Natural killer cell (primary cell): ENCODE measurements around the gene JPH2. TPM values are rescaled to one million over a fixed set of nuclear protein-coding genes. Genes with fewer than 3 reads are reported as not detected.

Experiments
- ATAC-seq, 3 donors: fragments of 150-1000 bp in 2 of 3; fragments of 200-7000 bp in 1 of 3; cut with Tn5 transposase; 1 replicate in 1 of 3; 2 replicates in 2 of 3; pipeline ENCODE4 v1.10.0; 2021; ENCODE audit warnings: mild to moderate bottlenecking in 2 of 3, moderate library complexity in 2 of 3
- DNase-seq, 2 donors: peaks; one replicate each; pipeline versions ENCODE4 v3.0.0 to v3.0.0-alpha.2; 2013 to 2021; ENCODE audit warnings: mixed read lengths in 1 of 2
- H3K27ac ChIP-seq: one replicate; pipeline ENCODE4 v1.5.1; 2013; ENCODE audit warnings: mild to moderate bottlenecking, low read length
- H3K27me3 ChIP-seq: one replicate; pipeline ENCODE4 v1.6.1; 2013; ENCODE audit warnings: low read length; ENCODE audit not compliant: control insufficient read depth, insufficient read depth
- H3K36me3 ChIP-seq: one replicate; pipeline ENCODE4 v1.6.1; 2013; ENCODE audit warnings: low read length; ENCODE audit not compliant: control insufficient read depth, insufficient read depth
- H3K4me1 ChIP-seq: one replicate; pipeline ENCODE4 v1.6.1; 2013; ENCODE audit warnings: low read length; ENCODE audit not compliant: control insufficient read depth, insufficient read depth
- H3K4me3 ChIP-seq: one replicate; pipeline ENCODE4 v1.5.1; 2013; ENCODE audit warnings: low read length
- H3K9me3 ChIP-seq: one replicate; pipeline ENCODE4 v1.6.1; 2013; ENCODE audit warnings: low read length; ENCODE audit not compliant: control insufficient read depth, insufficient read depth
- H3K27ac Mint-ChIP-seq, 2 donors: one replicate each; pipeline ENCODE4 v1.8.0; 2022; ENCODE audit warnings: mild to moderate bottlenecking in 2 of 2, mixed read lengths in 2 of 2, moderate library complexity in 1 of 2
- H3K27me3 Mint-ChIP-seq, 2 donors: one replicate each; pipeline ENCODE4 v1.8.0; 2022; ENCODE audit warnings: low read depth in 2 of 2, mixed read lengths in 2 of 2
- H3K36me3 Mint-ChIP-seq: one replicate; pipeline ENCODE4 v1.8.0; 2022; ENCODE audit warnings: mixed read lengths
- H3K4me1 Mint-ChIP-seq, 2 donors: one replicate each; pipeline ENCODE4 v1.8.0; 2022; ENCODE audit warnings: mixed read lengths in 2 of 2
- H3K4me3 Mint-ChIP-seq: one replicate; pipeline ENCODE4 v1.8.0; 2022; ENCODE audit warnings: mild to moderate bottlenecking, moderate library complexity, mixed read lengths
- H3K9me3 Mint-ChIP-seq, 2 donors: one replicate each; pipeline ENCODE4 v1.8.0; 2022; ENCODE audit warnings: mixed read lengths in 2 of 2
- WGBS: methylation state at CpG from one replicate; pipeline ENCODE4 v1.1.7; 2013; ENCODE audit warnings: missing lambda C conversion rate; ENCODE audit not compliant: insufficient coverage; 5-methylcytosine and 5-hydroxymethylcytosine counted together
- intact Hi-C: fragments of 100-400 bp; cut with micrococcal nuclease; formaldehyde crosslinking; loops from one replicate; pipeline ENCODE4 v1.14.2; 2022
- total RNA-seq, 4 donors: library from RNA; stranded (reverse); fragments of 120-200 nt in 1 of 4; gene quantifications; one replicate each; pipeline versions ENCODE4 v1.2.3 to v1.2.4, GENCODE V29; 2013 to 2022
- TF ChIP-seq, protein P1 (sequence below): fragments of 200-600 bp; IDR thresholded peaks from one replicate; pipeline ENCODE4 v1.8.0; 2022; ENCODE audit warnings: antibody characterized with exemption

Gene JPH2
- total RNA-seq, 3 donors from 2014 or later (not counting 1 experiment from before 2014, with no cell fraction given) = not detected

DNA sequence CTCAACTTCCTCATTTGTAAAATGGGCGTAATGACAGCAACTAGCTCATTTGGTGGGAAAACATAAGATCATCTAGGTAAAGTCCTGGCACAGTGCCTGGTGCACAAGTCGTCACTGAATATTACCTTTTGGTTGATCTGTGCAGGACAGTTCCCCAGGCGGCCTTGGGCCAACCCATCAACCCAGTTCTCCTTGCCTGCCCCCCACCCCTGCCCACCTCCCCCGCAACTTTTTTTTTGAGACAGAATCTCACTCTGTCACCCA lies 99.2 kb downstream of the JPH2 start:
- DNase-seq (no peak), ATAC-seq (no peak)
- Mint-ChIP-seq H3K4me3 (no peak overlapping the region), H3K36me3 (no peaks in the 10 kb centered on the region), H3K9me3 (no peaks in the 10 kb centered on the region), H3K27me3 (peaks cover 7 to 10% of the 10 kb centered on the region in 2 donors), H3K27ac (no peak overlapping the region), H3K4me1 (no peaks in the 10 kb centered on the region)
- intact Hi-C loops = no loop called here
- Histone ChIP-seq H3K27ac (no peak overlapping the region), H3K27me3 (no peaks in the 10 kb centered on the region), H3K4me3 (no peak overlapping the region), H3K36me3 (no peaks in the 10 kb centered on the region), H3K9me3 (no peaks in the 10 kb centered on the region), H3K4me1 (no peaks in the 10 kb centered on the region)
- TF ChIP-seq, protein P1, sequence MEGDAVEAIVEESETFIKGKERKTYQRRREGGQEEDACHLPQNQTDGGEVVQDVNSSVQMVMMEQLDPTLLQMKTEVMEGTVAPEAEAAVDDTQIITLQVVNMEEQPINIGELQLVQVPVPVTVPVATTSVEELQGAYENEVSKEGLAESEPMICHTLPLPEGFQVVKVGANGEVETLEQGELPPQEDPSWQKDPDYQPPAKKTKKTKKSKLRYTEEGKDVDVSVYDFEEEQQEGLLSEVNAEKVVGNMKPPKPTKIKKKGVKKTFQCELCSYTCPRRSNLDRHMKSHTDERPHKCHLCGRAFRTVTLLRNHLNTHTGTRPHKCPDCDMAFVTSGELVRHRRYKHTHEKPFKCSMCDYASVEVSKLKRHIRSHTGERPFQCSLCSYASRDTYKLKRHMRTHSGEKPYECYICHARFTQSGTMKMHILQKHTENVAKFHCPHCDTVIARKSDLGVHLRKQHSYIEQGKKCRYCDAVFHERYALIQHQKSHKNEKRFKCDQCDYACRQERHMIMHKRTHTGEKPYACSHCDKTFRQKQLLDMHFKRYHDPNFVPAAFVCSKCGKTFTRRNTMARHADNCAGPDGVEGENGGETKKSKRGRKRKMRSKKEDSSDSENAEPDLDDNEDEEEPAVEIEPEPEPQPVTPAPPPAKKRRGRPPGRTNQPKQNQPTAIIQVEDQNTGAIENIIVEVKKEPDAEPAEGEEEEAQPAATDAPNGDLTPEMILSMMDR = no peak
- 90% methylated on average over 4 of the region's 4 CpGs for WGBS

DNA sequence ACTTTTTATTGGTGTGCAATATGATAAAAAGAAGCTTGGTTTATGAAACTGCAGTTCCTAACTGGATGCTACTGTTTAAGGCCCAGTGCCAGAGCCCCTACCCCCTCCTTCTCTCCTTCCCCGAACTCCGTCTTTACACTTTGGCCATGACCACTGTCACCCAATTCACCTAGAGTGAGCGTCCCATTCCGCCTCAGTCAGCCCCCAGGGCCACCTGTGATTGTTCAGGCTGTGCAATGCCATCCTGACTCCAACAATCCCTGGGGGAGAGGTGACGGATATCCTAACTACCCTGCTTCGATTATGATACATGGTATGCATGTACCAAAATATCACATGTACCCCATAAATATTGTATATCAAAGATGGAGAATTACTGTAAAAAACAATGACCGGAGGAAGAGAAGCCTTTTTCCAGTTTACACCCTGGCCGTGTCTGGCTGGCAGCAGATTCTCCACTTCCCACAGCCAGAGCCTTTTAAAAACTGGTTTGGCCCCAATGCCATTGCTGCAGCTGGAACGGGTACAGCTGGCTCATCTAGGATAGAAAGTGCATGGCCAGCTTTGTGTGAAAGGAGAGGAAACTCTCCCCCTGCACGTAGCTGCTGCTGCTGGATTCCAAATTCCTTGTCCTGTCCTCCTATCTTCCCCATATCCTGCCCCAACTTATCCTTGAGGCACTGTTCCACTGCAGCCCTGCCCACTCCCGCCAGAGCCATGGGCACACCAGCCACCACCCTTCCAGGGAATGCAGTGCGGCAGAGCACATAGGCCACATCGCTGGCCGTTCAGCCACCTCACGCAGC lies 99.7 kb downstream of the JPH2 start:
- no peak overlapping the region for H3K4me3 Mint-ChIP-seq
- ATAC-seq = no peak
- H3K9me3 Mint-ChIP-seq = no peaks in the 10 kb centered on the region
- TF ChIP-seq, protein P1 = no peak
- 91% methylated on average over 13 of the region's 15 CpGs for WGBS
- Histone ChIP-seq H3K36me3 (no peaks in the 10 kb centered on the region), H3K27me3 (no peaks in the 10 kb centered on the region), H3K4me1 (no peaks in the 10 kb centered on the region), H3K27ac (no peak overlapping the region), H3K9me3 (no peaks in the 10 kb centered on the region), H3K4me3 (no peak overlapping the region)
- H3K4me1 Mint-ChIP-seq = no peaks in the 10 kb centered on the region
- H3K27ac Mint-ChIP-seq = no peak overlapping the region
- intact Hi-C loops = no loop called here
- H3K36me3 Mint-ChIP-seq = no peaks in the 10 kb centered on the region
- H3K27me3 Mint-ChIP-seq = peaks cover 5 to 8% of the 10 kb centered on the region in 2 donors
- no peak for DNase-seq

DNA sequence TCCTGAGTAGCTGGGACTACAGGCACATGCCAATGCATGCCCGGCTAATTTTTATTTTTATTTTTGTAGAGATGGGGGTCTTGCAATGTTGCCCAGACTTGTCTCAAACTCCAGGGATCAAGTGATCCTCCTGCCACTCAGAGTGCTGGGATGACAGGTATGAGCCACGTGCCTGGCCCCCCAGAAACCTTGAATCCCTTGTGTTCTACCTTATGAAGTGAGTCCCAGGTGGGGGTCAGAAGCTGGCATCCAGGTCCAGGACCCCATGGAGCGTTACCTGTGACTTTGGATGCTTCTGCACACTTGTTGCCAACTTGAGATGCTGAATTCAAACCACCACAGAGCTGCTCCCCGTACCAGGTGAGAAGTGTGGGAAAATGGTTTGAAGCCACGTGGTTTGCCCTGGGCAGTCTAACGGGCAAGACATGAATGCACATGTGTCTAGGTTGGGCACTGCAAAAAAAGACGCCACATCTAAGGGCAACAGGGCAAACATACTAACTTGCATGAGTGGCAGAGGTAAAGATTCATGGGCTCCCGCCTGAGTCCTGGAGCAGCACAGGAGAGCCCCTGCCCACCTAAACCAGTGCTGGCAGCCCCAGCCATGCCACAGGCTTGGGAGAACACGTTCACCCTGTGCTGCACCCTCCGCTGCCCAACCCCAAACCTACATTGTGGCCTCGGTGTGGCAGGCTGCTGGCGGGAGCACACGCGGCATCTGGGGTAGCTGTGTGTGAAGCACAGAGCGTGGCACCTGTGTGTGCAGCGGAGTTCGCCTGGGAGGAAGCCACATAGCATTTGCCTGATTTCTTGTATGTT lies 101.2 kb downstream of the JPH2 start:
- DNase-seq (no peak), ATAC-seq (no peak)
- H3K36me3 Mint-ChIP-seq = no peaks in the 10 kb centered on the region
- no peak overlapping the region for H3K27ac Mint-ChIP-seq
- Histone ChIP-seq H3K4me3 (no peak overlapping the region), H3K4me1 (no peaks in the 10 kb centered on the region), H3K27ac (no peak overlapping the region), H3K27me3 (no peaks in the 10 kb centered on the region), H3K9me3 (no peaks in the 10 kb centered on the region), H3K36me3 (no peaks in the 10 kb centered on the region)
- H3K4me1 Mint-ChIP-seq = no peaks in the 10 kb centered on the region
- H3K9me3 Mint-ChIP-seq = no peaks in the 10 kb centered on the region
- WGBS = 69% methylated on average over 17 of the region's 17 CpGs
- H3K27me3 Mint-ChIP-seq = peaks cover 7 to 8% of the 10 kb centered on the region in 2 donors
- intact Hi-C loops = no loop called here
- no peak overlapping the region for H3K4me3 Mint-ChIP-seq
- TF ChIP-seq, protein P1 = no peak
